HL-60 (cell line): ENCODE measurements around the gene QRICH1.

ENCODE experiments used
- GABPA ChIP-seq: IDR thresholded peaks from 2 replicates; pipeline ENCODE4 v1.6.1; 2012; ENCODE audit warnings: low read depth
- POLR2AphosphoS5 ChIP-seq: IDR thresholded peaks from 2 replicates; pipeline ENCODE4 v1.6.1; 2012; ENCODE audit warnings: low read depth
- SPI1 ChIP-seq: IDR thresholded peaks from 2 replicates; pipeline ENCODE4 v1.6.1; 2012; ENCODE audit warnings: low read depth, mild to moderate bottlenecking, borderline replicate concordance
- TF ChIP-seq, protein P1 (sequence below): IDR thresholded peaks from one replicate; pipeline ENCODE4 v1.5.1; 2011; ENCODE audit warnings: low read length, control low read depth, inconsistent platforms; ENCODE audit not compliant: insufficient read depth
- TF ChIP-seq, protein P2 (sequence below): IDR thresholded peaks from 2 replicates; pipeline ENCODE4 v1.6.1; 2012; ENCODE audit warnings: low read depth; ENCODE audit not compliant: insufficient replicate concordance

- TF ChIP-seq POLR2AphosphoS5: no peak
- TF ChIP-seq, protein P1, sequence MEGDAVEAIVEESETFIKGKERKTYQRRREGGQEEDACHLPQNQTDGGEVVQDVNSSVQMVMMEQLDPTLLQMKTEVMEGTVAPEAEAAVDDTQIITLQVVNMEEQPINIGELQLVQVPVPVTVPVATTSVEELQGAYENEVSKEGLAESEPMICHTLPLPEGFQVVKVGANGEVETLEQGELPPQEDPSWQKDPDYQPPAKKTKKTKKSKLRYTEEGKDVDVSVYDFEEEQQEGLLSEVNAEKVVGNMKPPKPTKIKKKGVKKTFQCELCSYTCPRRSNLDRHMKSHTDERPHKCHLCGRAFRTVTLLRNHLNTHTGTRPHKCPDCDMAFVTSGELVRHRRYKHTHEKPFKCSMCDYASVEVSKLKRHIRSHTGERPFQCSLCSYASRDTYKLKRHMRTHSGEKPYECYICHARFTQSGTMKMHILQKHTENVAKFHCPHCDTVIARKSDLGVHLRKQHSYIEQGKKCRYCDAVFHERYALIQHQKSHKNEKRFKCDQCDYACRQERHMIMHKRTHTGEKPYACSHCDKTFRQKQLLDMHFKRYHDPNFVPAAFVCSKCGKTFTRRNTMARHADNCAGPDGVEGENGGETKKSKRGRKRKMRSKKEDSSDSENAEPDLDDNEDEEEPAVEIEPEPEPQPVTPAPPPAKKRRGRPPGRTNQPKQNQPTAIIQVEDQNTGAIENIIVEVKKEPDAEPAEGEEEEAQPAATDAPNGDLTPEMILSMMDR: no peak
- TF ChIP-seq, protein P2, sequence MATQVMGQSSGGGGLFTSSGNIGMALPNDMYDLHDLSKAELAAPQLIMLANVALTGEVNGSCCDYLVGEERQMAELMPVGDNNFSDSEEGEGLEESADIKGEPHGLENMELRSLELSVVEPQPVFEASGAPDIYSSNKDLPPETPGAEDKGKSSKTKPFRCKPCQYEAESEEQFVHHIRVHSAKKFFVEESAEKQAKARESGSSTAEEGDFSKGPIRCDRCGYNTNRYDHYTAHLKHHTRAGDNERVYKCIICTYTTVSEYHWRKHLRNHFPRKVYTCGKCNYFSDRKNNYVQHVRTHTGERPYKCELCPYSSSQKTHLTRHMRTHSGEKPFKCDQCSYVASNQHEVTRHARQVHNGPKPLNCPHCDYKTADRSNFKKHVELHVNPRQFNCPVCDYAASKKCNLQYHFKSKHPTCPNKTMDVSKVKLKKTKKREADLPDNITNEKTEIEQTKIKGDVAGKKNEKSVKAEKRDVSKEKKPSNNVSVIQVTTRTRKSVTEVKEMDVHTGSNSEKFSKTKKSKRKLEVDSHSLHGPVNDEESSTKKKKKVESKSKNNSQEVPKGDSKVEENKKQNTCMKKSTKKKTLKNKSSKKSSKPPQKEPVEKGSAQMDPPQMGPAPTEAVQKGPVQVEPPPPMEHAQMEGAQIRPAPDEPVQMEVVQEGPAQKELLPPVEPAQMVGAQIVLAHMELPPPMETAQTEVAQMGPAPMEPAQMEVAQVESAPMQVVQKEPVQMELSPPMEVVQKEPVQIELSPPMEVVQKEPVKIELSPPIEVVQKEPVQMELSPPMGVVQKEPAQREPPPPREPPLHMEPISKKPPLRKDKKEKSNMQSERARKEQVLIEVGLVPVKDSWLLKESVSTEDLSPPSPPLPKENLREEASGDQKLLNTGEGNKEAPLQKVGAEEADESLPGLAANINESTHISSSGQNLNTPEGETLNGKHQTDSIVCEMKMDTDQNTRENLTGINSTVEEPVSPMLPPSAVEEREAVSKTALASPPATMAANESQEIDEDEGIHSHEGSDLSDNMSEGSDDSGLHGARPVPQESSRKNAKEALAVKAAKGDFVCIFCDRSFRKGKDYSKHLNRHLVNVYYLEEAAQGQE: no peak
- TF ChIP-seq GABPA: no peak
- TF ChIP-seq SPI1: peak; percentile 67; the same call in 1 of the 2 replicates
Measured at GRCh38 chr3:49053543-49053942, 40.3 kb downstream of the QRICH1 start.
